Measurements from ENCODE around the gene ELL2.
"Not testable (repeated sequence)": the region's sequence is repeated elsewhere in the genome, so short reads cannot be mapped to it uniquely, and the experiment has no call there.

ELL2 gene

GRCh38 chr5:95927927-95928723, 33.5 kb downstream of the ELL2 start:
- ATAC-seq: peak; percentile 20; the same call in 1 of the 3 replicates
- no peak for TF ChIP-seq TSHZ2 (CRISPR knock-in tag; IDR thresholded peaks at IDR 0.05)
- no peak for TF ChIP-seq ISL1 (CRISPR knock-in tag; IDR thresholded peaks at IDR 0.05)
- TF ChIP-seq CSRNP3 (CRISPR knock-in tag; IDR thresholded peaks at IDR 0.05): no peak
- TF ChIP-seq ARNTL (CRISPR knock-in tag; IDR thresholded peaks at IDR 0.05; ENCODE audit: borderline replicate concordance, low read depth): no peak
- no peak for TF ChIP-seq ZC3H10 (CRISPR knock-in tag; IDR thresholded peaks at IDR 0.05)
- TF ChIP-seq POU6F1 (CRISPR knock-in tag; IDR thresholded peaks at IDR 0.05; ENCODE audit: borderline replicate concordance, low read depth): no peak

- not testable (repeated sequence) for ATAC-seq
Measured at GRCh38 chr5:95927300-95927699, 34.4 kb downstream of the ELL2 start.

GRCh38 chr5:95925939-95926338, 35.7 kb downstream of the ELL2 start:
- TF ChIP-seq ZNF70 (CRISPR knock-in tag; IDR thresholded peaks at IDR 0.05) (no peak), OSR1 (CRISPR knock-in tag; IDR thresholded peaks at IDR 0.05) (no peak), GLIS3 (CRISPR knock-in tag; IDR thresholded peaks at IDR 0.05) (no peak), ZFP30 (CRISPR knock-in tag; IDR thresholded peaks at IDR 0.05) (no peak), ZNF565 (CRISPR knock-in tag; conservative IDR thresholded peaks at IDR 0.05; ENCODE audit: low read depth) (no peak), ZC3H10 (CRISPR knock-in tag; IDR thresholded peaks at IDR 0.05) (no peak), ZNF8 (CRISPR knock-in tag; IDR thresholded peaks at IDR 0.05) (no peak), RARB (CRISPR knock-in tag; IDR thresholded peaks at IDR 0.05) (no peak), CREB5 (CRISPR knock-in tag; IDR thresholded peaks at IDR 0.05; ENCODE audit: low read depth) (no peak), ZFP3 (CRISPR knock-in tag; IDR thresholded peaks at IDR 0.05) (no peak), TSHZ2 (CRISPR knock-in tag; IDR thresholded peaks at IDR 0.05) (no peak), ARNTL (CRISPR knock-in tag; IDR thresholded peaks at IDR 0.05; ENCODE audit: borderline replicate concordance, low read depth) (no peak), PPARA (CRISPR knock-in tag; IDR thresholded peaks at IDR 0.05; ENCODE audit: borderline replicate concordance) (no peak), BACH2 (CRISPR knock-in tag; IDR thresholded peaks at IDR 0.05; ENCODE audit: borderline replicate concordance) (no peak)
- no peak for ATAC-seq

- ATAC-seq: no peak
- TF ChIP-seq RARB (CRISPR knock-in tag; IDR thresholded peaks at IDR 0.05) (no peak), ESRRG (CRISPR knock-in tag; IDR thresholded peaks at IDR 0.05) (no peak), BACH2 (CRISPR knock-in tag; IDR thresholded peaks at IDR 0.05; ENCODE audit: borderline replicate concordance) (no peak), GLIS3 (CRISPR knock-in tag; IDR thresholded peaks at IDR 0.05) (no peak), PATZ1 (CRISPR knock-in tag; IDR thresholded peaks at IDR 0.05; ENCODE audit: borderline replicate concordance) (no peak), ZC3H10 (CRISPR knock-in tag; IDR thresholded peaks at IDR 0.05) (no peak), ZFP30 (CRISPR knock-in tag; IDR thresholded peaks at IDR 0.05) (no peak), TOX (CRISPR knock-in tag; IDR thresholded peaks at IDR 0.05; ENCODE audit: borderline replicate concordance) (no peak), CSDC2 (CRISPR knock-in tag; IDR thresholded peaks at IDR 0.05) (no peak), OSR1 (CRISPR knock-in tag; IDR thresholded peaks at IDR 0.05) (no peak), ZNF565 (CRISPR knock-in tag; conservative IDR thresholded peaks at IDR 0.05; ENCODE audit: low read depth) (no peak)
Measured at GRCh38 chr5:95925378-95925744, 36.3 kb downstream of the ELL2 start.
